Osteoblast (primary cell): ENCODE measurements around the gene ATP6V1F. TPM values are rescaled to one million over a fixed set of nuclear protein-coding genes. Genes with fewer than 3 reads are reported as not detected.

Source experiments
- DNase-seq: peaks from one replicate; pipeline ENCODE4 v3.0.0; 2011; ENCODE audit warnings: low spot score, mixed read lengths; ENCODE audit not compliant: insufficient read length; ENCODE audit errors: missing footprints
- H2AFZ ChIP-seq: 2 replicates; pipeline ENCODE4 v1.6.0; 2011; ENCODE audit warnings: mild to moderate bottlenecking, low read length
- H3K27ac ChIP-seq: 2 replicates; pipeline ENCODE4 v1.5.1; 2011; ENCODE audit warnings: mild to moderate bottlenecking, low read depth, low read length, moderate library complexity
- H3K27me3 ChIP-seq: 2 replicates; pipeline ENCODE4 v1.6.0; 2012; ENCODE audit warnings: mild to moderate bottlenecking, control low read depth, inconsistent platforms, low read length, moderate library complexity; ENCODE audit not compliant: insufficient read depth
- H3K36me3 ChIP-seq: 2 replicates; pipeline ENCODE4 v1.5.1; 2011; ENCODE audit warnings: mild to moderate bottlenecking, low read length, control low read depth, moderate library complexity; ENCODE audit not compliant: insufficient read depth
- H3K4me1 ChIP-seq: 2 replicates; pipeline ENCODE4 v1.5.1; 2011; ENCODE audit warnings: mild to moderate bottlenecking, low read length, control low read depth, moderate library complexity; ENCODE audit not compliant: insufficient read depth
- H3K4me2 ChIP-seq: 2 replicates; pipeline ENCODE4 v1.6.0; 2011; ENCODE audit warnings: mild to moderate bottlenecking, low read length; ENCODE audit not compliant: insufficient read depth
- H3K4me3 ChIP-seq: fragments of 200-600 bp; sonication (generic); 3 replicates; pipeline ENCODE4 v1.5.1; 2012; ENCODE audit warnings: mild to moderate bottlenecking, low read length, inconsistent platforms; ENCODE audit not compliant: insufficient read depth
- H3K79me2 ChIP-seq: 2 replicates; pipeline ENCODE4 v1.6.0; 2012; ENCODE audit warnings: mild to moderate bottlenecking, low read length, control low read depth, inconsistent platforms; ENCODE audit not compliant: insufficient read depth
- H3K9me3 ChIP-seq: 2 replicates; pipeline ENCODE4 v1.5.1; 2011; ENCODE audit warnings: low read depth, low read length, control low read depth
- H4K20me1 ChIP-seq: 2 replicates; pipeline ENCODE4 v1.6.0; 2012; ENCODE audit warnings: mild to moderate bottlenecking, low read length, control low read depth; ENCODE audit not compliant: insufficient read depth
- total RNA-seq: library from RNA; depleted of rRNA; stranded (reverse); fragments of >200 nt; gene quantifications from 2 replicates; pipeline ENCODE4 v1.2.3, GENCODE V29; 2012
- TF ChIP-seq, protein P1 (sequence below): IDR thresholded peaks from 2 replicates; pipeline ENCODE4 v1.5.1; 2011; ENCODE audit warnings: mild to moderate bottlenecking, low read depth, low read length, moderate library complexity; ENCODE audit errors: extremely low read depth

Gene ATP6V1F
- total RNA-seq, 1 donor: 91.9 TPM

DNA sequence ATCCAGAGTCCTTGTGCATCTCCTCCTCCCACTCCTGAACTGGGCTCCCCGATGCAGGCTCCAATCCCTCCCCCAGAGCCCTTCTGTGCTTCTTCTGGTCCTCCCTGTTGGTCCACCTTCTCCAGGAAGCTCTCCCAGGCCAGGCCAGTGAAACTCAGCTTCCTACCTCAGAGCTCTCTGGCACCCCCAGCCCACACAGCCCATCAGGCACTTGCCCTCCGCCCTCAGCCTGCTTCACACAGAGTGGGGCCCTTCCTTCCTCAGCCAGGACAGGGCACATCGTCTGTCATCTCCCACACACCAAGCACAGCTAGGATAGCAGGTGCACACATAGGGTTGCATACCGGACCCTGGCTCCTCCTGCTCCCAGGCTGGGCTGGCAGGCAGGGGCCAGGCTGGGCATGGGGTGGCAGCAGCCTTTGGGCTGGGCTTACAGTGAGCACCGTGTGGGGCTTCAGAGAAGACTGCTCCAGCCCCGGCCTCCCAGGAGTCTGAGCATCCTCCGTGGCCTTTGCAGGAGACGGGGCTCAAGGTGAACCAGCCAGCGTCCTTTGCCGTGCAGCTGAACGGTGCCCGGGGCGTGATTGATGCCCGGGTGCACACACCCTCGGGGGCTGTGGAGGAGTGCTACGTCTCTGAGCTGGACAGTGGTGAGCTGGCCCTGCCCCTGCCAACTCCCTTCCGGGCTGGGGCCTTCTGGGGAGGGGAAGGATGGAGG is 6.5 kb upstream of the ATP6V1F start:
- peaks cover 20% of the 10 kb centered on the region for H4K20me1 ChIP-seq

DNA sequence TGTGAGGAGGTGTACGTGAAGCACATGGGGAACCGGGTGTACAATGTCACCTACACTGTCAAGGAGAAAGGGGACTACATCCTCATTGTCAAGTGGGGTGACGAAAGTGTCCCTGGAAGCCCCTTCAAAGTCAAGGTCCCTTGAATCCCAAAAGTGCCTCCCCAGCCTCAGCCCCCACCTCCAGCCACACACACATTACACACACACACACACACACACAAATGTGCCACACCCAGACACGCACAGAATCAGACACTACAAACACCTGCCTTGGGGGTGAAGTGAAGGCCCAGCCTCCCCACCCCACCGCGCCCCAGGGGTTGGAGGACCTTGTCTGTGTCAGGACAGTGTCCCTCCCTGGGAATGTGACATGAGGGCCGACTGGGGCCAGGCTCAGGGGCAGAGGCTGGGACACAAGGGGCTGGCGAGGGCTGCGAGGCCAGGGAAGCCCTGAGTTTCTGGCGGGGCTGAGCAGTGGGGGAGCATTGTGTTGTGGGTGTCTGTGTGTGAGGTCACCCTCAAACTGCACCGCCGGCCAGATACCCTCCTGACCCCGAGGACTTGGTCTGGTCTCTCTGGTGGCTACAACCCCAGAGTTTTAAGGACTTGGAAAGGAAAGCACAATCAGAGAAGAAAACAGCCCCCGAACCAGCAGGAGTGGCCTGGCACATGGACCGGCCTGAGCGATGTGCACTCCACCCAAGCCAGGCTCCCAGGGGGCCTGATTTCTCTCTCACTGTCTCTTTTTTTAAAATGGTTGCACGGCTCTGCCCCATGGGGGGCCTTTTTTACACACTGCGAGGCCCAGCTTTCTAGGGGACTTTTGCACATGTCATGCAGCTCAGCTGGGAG is 4.0 kb upstream of the ATP6V1F start:
- H3K4me1 ChIP-seq: peaks cover 6% of the 10 kb centered on the region
- peaks cover 23% of the 10 kb centered on the region for H4K20me1 ChIP-seq
- TF ChIP-seq, protein P1, sequence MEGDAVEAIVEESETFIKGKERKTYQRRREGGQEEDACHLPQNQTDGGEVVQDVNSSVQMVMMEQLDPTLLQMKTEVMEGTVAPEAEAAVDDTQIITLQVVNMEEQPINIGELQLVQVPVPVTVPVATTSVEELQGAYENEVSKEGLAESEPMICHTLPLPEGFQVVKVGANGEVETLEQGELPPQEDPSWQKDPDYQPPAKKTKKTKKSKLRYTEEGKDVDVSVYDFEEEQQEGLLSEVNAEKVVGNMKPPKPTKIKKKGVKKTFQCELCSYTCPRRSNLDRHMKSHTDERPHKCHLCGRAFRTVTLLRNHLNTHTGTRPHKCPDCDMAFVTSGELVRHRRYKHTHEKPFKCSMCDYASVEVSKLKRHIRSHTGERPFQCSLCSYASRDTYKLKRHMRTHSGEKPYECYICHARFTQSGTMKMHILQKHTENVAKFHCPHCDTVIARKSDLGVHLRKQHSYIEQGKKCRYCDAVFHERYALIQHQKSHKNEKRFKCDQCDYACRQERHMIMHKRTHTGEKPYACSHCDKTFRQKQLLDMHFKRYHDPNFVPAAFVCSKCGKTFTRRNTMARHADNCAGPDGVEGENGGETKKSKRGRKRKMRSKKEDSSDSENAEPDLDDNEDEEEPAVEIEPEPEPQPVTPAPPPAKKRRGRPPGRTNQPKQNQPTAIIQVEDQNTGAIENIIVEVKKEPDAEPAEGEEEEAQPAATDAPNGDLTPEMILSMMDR: no peak
- H3K27ac ChIP-seq: peak overlapping the region; percentile 41
- H3K4me2 ChIP-seq: no peak overlapping the region
- H3K4me3 ChIP-seq: no peak overlapping the region
- no peak overlapping the region for H2AFZ ChIP-seq
- H3K27me3 ChIP-seq: no peaks in the 10 kb centered on the region
- no peaks in the 10 kb centered on the region for H3K9me3 ChIP-seq
- H3K79me2 ChIP-seq: peaks cover 13% of the 10 kb centered on the region
- H3K36me3 ChIP-seq: peaks cover 55% of the 10 kb centered on the region
- peak; percentile 92 for DNase-seq

More for the DNA sequence above, 6.5 kb upstream of the ATP6V1F start:
- DNase-seq: no peak
- no peaks in the 10 kb centered on the region for H3K79me2 ChIP-seq
- no peaks in the 10 kb centered on the region for H3K27me3 ChIP-seq
- TF ChIP-seq, protein P1: no peak
- H3K9me3 ChIP-seq: no peaks in the 10 kb centered on the region
- H3K4me2 ChIP-seq: no peak overlapping the region
- H3K36me3 ChIP-seq: peaks cover 77% of the 10 kb centered on the region
- H3K27ac ChIP-seq: no peak overlapping the region
- H2AFZ ChIP-seq: no peak overlapping the region
- H3K4me1 ChIP-seq: no peaks in the 10 kb centered on the region
- no peak overlapping the region for H3K4me3 ChIP-seq

DNA sequence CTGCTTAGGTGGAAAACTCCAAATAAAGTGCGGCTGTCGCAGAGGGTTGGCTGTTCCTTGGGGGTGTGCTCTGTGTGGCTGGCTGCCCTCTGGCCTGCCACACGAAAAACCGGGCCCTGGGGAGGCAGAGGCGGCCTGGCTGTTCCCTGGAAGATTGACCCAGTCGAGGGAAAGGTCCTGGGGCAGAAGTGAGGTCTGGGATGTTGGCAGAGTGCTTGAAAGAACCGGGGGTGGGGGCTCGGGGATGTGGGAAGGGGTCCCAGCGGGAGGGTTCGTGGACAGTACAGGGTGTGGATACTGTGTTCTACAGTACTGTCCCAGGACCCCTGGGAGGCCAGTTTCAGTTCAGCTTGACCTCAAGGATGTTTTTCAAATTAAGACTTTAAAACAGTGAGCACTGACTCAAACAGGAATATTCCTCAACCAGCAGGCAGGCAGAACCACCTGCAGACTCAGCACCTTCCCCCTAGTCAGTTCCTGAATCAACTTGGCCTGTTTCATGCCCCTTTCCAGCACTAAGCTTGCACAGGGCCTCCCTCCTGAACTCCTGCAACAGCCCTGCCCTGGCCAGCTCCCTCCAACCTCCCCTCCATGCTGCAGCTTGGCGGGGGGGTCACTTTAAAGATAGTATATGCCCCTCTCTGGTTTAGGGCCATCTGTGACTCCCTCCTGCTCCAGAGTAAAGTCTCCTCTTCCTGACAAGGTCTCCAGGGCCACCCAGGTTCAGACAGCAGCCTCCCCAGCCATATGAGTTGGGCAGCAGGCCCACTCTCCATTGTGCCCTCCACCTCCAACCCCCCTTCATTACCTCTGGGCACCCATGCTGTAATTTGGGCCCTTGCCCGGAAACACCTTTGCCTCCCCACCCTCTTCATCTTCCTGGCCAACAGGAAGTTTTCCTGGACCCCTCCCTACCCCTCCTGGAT is 3.2 kb upstream of the ATP6V1F start:
- DNase-seq: peak; percentile 86

More for the DNA sequence above, 3.2 kb upstream of the ATP6V1F start:
- H2AFZ ChIP-seq: no peak overlapping the region
- TF ChIP-seq, protein P1: no peak
- H3K36me3 ChIP-seq: peaks cover 46% of the 10 kb centered on the region
- H3K4me2 ChIP-seq: no peak overlapping the region
- no peaks in the 10 kb centered on the region for H3K9me3 ChIP-seq
- H3K27ac ChIP-seq: peak overlapping the region; percentile 41
- H3K79me2 ChIP-seq: peaks cover 20% of the 10 kb centered on the region
- H3K27me3 ChIP-seq: no peaks in the 10 kb centered on the region
- peaks cover 12% of the 10 kb centered on the region for H3K4me1 ChIP-seq
- no peak overlapping the region for H3K4me3 ChIP-seq
- H4K20me1 ChIP-seq: peaks cover 29% of the 10 kb centered on the region
